HepG2 (cell line): ENCODE data around the gene NPEPL1. TPM values are rescaled to one million over a fixed set of nuclear protein-coding genes. Genes with fewer than 3 reads are reported as not detected.

Source experiments
- ATAC-seq: fragments of 200-7000 bp; cut with Tn5 transposase; 3 replicates; pipeline ENCODE4 v1.9.1; 2020; ENCODE audit warnings: mild to moderate bottlenecking, moderate library complexity
- BruUV-seq: library from RNA; stranded (reverse); fragments of 400-500 nt; replicated peaks from 2 replicates; lab custom pipeline; 2021; lab: Mats Ljungman, UMichigan
- CTCF ChIA-PET: fragments of 300-600 bp; formaldehyde crosslinking; extraction: SDS; loops from one replicate; lab custom pipeline; 2021; ENCODE audit warnings: low total read pairs, inconsistent platforms, low intra/inter-chr PET ratio; lab: Yijun Ruan, JAX
- POLR2A ChIA-PET: fragments of 350-600 bp; sonication (Branson Sonifier 250); formaldehyde crosslinking; loops from one replicate; lab custom pipeline; 2020; ENCODE audit warnings: antibody characterized with exemption, inconsistent platforms; lab: Yijun Ruan, JAX
- DNase-seq: peaks from one replicate; pipeline ENCODE4 v3.0.0-alpha.2; 2015; ENCODE audit warnings: low spot score
- FAIRE-seq: peaks from 3 replicates; lab custom pipeline; 2011; peaks lifted over from hg19 to GRCh38; lab: Jason Lieb, UNC
- H2AFZ ChIP-seq: one replicate; pipeline ENCODE4 v1.6.1; 2011; ENCODE audit warnings: low read length, inconsistent platforms
- H3K27ac ChIP-seq: fragments of 300-600 bp; 3 replicates; pipeline ENCODE4 v1.8.0; 2011; ENCODE audit warnings: mixed run types, mild to moderate bottlenecking, mixed read lengths, low read length, inconsistent platforms; ENCODE audit not compliant: insufficient read depth; ENCODE audit errors: extremely low read length
- H3K27me3 ChIP-seq, 2 experiments: fragments of 200-600 bp in 1 of 2; 2 replicates in 1 of 2; 3 replicates in 1 of 2; pipeline versions ENCODE4 v1.6.0 to v1.8.0; 2011; ENCODE audit warnings: low read length in 2 of 2, mild to moderate bottlenecking in 2 of 2, moderate library complexity in 2 of 2, inconsistent platforms in 1 of 2; ENCODE audit not compliant: insufficient read depth in 2 of 2, control insufficient read depth in 1 of 2
- H3K36me3 ChIP-seq, 2 experiments: fragments of 200-600 bp in 1 of 2; replicated peaks in 1 of 2; 2 replicates in 1 of 2; 3 replicates in 1 of 2; pipeline versions ENCODE4 v1.5.1 to v1.8.0; 2011; ENCODE audit warnings: low read length in 2 of 2, inconsistent platforms in 1 of 2; ENCODE audit not compliant: insufficient read depth in 2 of 2, control insufficient read depth in 1 of 2
- H3K4me1 ChIP-seq: 2 replicates; pipeline ENCODE4 v1.5.1; 2012; ENCODE audit warnings: low read length, inconsistent platforms; ENCODE audit not compliant: insufficient read depth
- H3K4me2 ChIP-seq: 2 replicates; pipeline ENCODE4 v1.6.0; 2011; ENCODE audit warnings: low read depth, low read length, inconsistent platforms
- H3K4me3 ChIP-seq, 3 experiments: fragments of 200-600 bp in 1 of 3; sonication (generic), shearing (Covaris generic) in 1 of 3; replicated peaks in 1 of 3; 2 replicates each; pipeline ENCODE4 v1.5.1; 2011 to 2016; ENCODE audit warnings: low read length in 3 of 3, inconsistent platforms in 2 of 3, low read depth in 2 of 3, mild to moderate bottlenecking in 2 of 3, control low read depth in 1 of 3, mixed read lengths in 1 of 3; ENCODE audit not compliant: insufficient read depth in 1 of 3
- H3K79me2 ChIP-seq: one replicate; pipeline ENCODE4 v1.6.1; 2011; ENCODE audit warnings: low read length, inconsistent platforms; ENCODE audit not compliant: insufficient read depth
- H3K9ac ChIP-seq: 2 replicates; pipeline ENCODE4 v1.6.0; 2011; ENCODE audit warnings: mild to moderate bottlenecking, low read depth, low read length, inconsistent platforms; ENCODE audit not compliant: insufficient read depth
- H3K9me3 ChIP-seq: 2 replicates; pipeline ENCODE4 v1.5.1; 2012; ENCODE audit warnings: mild to moderate bottlenecking, low read length
- H4K20me1 ChIP-seq: 2 replicates; pipeline ENCODE4 v1.6.0; 2011; ENCODE audit warnings: inconsistent platforms, mild to moderate bottlenecking, low read length, moderate library complexity; ENCODE audit not compliant: insufficient read depth
- GTF3A ChIP-seq: sonication (generic); formaldehyde crosslinking; conservative IDR thresholded peaks from 2 replicates; pipeline ENCODE4 v1.4.0; 2020; ENCODE audit warnings: mild to moderate bottlenecking, missing genetic modification reagents
- HDAC1 ChIP-seq: sonication (generic); formaldehyde crosslinking; IDR thresholded peaks from 2 replicates; pipeline ENCODE4 v1.5.1; 2020; ENCODE audit warnings: mild to moderate bottlenecking, missing genetic modification reagents
- JARID2 ChIP-seq: sonication (generic); formaldehyde crosslinking; IDR thresholded peaks from 2 replicates; pipeline ENCODE4 v1.8.1; 2023; ENCODE audit warnings: missing genetic modification reagents, inconsistent platforms; ENCODE audit not compliant: insufficient replicate concordance
- MIER3 ChIP-seq: IDR thresholded peaks from 2 replicates; pipeline ENCODE4 v1.6.1; 2016; ENCODE audit warnings: missing compliant biosample characterization, borderline replicate concordance
- RBFOX2 ChIP-seq: fragments of 200-400 bp; formaldehyde crosslinking; IDR thresholded peaks from 2 replicates; pipeline ENCODE4 v1.6.1; 2017; ENCODE audit warnings: low read depth, mild to moderate bottlenecking, low read length
- RBM22 ChIP-seq: fragments of 200-400 bp; formaldehyde crosslinking; optimal IDR thresholded peaks from 2 replicates; pipeline ENCODE3; 2017; ENCODE audit warnings: mild to moderate bottlenecking, low read length, moderate library complexity
- ZBTB1 ChIP-seq: sonication (generic); formaldehyde crosslinking; IDR thresholded peaks from 2 replicates; pipeline ENCODE4 v1.4.0; 2020; ENCODE audit warnings: missing genetic modification reagents, borderline replicate concordance
- ZNF343 ChIP-seq: sonication (generic); formaldehyde crosslinking; IDR thresholded peaks from 2 replicates; pipeline ENCODE4 v1.4.0; 2020; ENCODE audit warnings: mild to moderate bottlenecking, missing genetic modification reagents
- ZNF431 ChIP-seq: sonication (generic); formaldehyde crosslinking; IDR thresholded peaks from 2 replicates; pipeline ENCODE4 v1.9.0; 2022; ENCODE audit warnings: missing genetic modification reagents, low read depth, mild to moderate bottlenecking, borderline replicate concordance
- ZNF75D ChIP-seq: sonication (generic); formaldehyde crosslinking; IDR thresholded peaks from 2 replicates; pipeline ENCODE4 v1.8.1; 2023; ENCODE audit warnings: missing genetic modification reagents, mild to moderate bottlenecking, borderline replicate concordance
- ZNF775 ChIP-seq: sonication (generic); formaldehyde crosslinking; IDR thresholded peaks from 2 replicates; pipeline ENCODE4 v1.4.0; 2020; ENCODE audit warnings: missing genetic modification reagents, mild to moderate bottlenecking, moderate library complexity, borderline replicate concordance
- ZNF83 ChIP-seq: sonication (generic); formaldehyde crosslinking; IDR thresholded peaks from 2 replicates; pipeline ENCODE4 v1.4.0; 2020; ENCODE audit warnings: missing genetic modification reagents, mild to moderate bottlenecking, borderline replicate concordance
- WGBS: methylation state at CpG from one replicate; pipeline ENCODE4 v1.1.6; 2017; ENCODE audit warnings: low lambda C conversion rate; 5-methylcytosine and 5-hydroxymethylcytosine counted together
- in situ Hi-C: cut with HindIII; loops from 2 replicates; pipeline ENCODE4 v1.10.0; 2017; ENCODE audit warnings: low pct_unique_long_range_greater_than_20kb; ENCODE audit not compliant: extremely low pct_ligation_motif_present
- intact Hi-C: fragments of 100-400 bp; cut with micrococcal nuclease; formaldehyde crosslinking; loops from one replicate; pipeline ENCODE4 v1.10.0; 2022; ENCODE audit not compliant: unreplicated experiment
- polyA plus RNA-seq, 8 experiments: library from polyadenylated mRNA; depleted of rRNA in 3 of 8; stranded (reverse) in 7 of 8; unstranded in 1 of 8; fragments of >200 nt; fragmentation: Illumina TruSeq in 4 of 8; extraction: Trizol in 4 of 8; gene quantifications; 2 replicates each; pipeline versions ENCODE4 v1.2.1 to v1.2.3, GENCODE V29; 2011 to 2016; ENCODE audit warnings: low read depth in 4 of 8, missing spikeins in 1 of 8, mixed read lengths in 1 of 8; ENCODE audit not compliant: insufficient read depth in 1 of 8
- total RNA-seq, 5 experiments: library from RNA; depleted of rRNA; stranded (reverse); fragments of >200 nt; fragmentation: Illumina TruSeq; extraction: Trizol; gene quantifications; 2 replicates each; pipeline ENCODE4 v1.2.3, GENCODE V29; 2016; ENCODE audit warnings: low read depth in 1 of 5
- TF ChIP-seq, protein P1 (sequence below): sonication (generic); formaldehyde crosslinking; IDR thresholded peaks from 2 replicates; pipeline ENCODE4 v1.5.0; 2020; ENCODE audit warnings: missing genetic modification reagents
- TF ChIP-seq, protein P2 (sequence below): IDR thresholded peaks from 2 replicates; pipeline ENCODE4 v1.6.1; 2016; ENCODE audit warnings: mild to moderate bottlenecking, missing biosample characterization, missing genetic modification reagents

The NPEPL1 gene
- total and polyA plus RNA-seq, 2 of the 13 experiments (the other 11 are each of a cell fraction or from before 2014, with no cell fraction given), result 4.1 to 7.5 TPM

DNA sequence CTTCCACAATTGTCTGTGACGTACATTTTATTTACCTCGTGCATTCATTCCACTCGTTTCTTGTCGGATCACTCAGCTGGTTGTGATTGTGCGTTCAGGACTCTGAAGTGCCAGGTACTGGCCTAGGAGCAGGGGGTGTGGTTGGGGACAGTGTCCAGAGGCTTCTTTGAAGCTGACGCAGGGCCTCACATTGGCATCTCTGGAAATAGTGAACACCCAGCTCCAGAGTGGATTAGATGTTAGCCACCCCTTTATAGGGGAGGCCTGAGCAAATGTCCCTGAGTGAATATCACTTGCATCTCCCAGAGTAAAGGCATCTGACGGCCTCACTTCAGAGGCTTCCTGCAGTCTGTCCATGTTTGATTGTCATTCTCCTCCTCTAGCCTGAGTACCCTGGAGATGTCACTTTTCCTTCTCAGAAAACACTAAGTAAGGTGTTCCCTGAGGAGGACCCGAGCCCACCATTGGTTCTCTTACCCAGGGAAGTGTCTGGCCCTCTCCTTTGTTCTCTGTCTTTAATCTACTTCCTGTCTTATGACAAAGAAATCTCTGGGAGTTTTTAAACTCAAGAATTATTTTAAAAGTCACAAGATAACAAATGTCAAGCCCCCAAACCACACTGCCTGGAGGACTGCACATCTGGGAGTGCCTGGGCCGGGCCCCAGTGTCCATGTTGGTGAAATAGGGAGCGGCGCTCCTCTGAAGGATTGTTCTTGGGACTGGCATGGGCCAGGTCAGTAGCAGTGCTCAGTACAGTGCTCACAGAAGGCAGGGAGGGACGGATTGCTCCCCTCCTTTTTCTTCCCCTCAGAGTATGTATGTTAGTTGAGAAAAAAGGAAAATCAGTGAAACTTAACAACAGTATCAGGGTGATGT lies 30.8 kb upstream of the NPEPL1 start:
- Histone ChIP-seq H3K79me2 (peaks cover 82% of the 10 kb centered on the region), H2AFZ (no peak overlapping the region), H3K4me3 (no peak overlapping the region), H4K20me1 (peaks cover 45% of the 10 kb centered on the region), H3K9me3 (no peaks in the 10 kb centered on the region), H3K36me3 (peaks cover 20 to 57% of the 10 kb centered on the region in 2 experiments), H3K4me1 (peaks cover 17% of the 10 kb centered on the region), H3K4me2 (no peak overlapping the region), H3K27ac (no peak overlapping the region), H3K9ac (no peak overlapping the region), H3K27me3 (no peaks in the 10 kb centered on the region)
- FAIRE-seq (no peak), DNase-seq (no peak), ATAC-seq (peak; percentile 38; the same call in 2 of the 3 replicates)
- intact Hi-C loops (no loop called here), in situ Hi-C loops (no loop called here)
- ChIA-PET CTCF (no interaction called here), POLR2A (interaction anchor here (0.6 kb wide), 1 partner anchor 11 kb away, joined by 3 read pairs; the partner anchor contains the start of gene STX16)
- TF ChIP-seq JARID2 (CRISPR knock-in tag), result no peak
- TF ChIP-seq RBM22, result peak; percentile 85
- TF ChIP-seq RBFOX2, result peak; percentile 25; the same call in 1 of the 2 replicates
- TF ChIP-seq GTF3A (CRISPR knock-in tag), result no peak
- 98% methylated on average over 12 of the region's 12 CpGs for WGBS
- BruUV-seq, result no TSS peak

DNA sequence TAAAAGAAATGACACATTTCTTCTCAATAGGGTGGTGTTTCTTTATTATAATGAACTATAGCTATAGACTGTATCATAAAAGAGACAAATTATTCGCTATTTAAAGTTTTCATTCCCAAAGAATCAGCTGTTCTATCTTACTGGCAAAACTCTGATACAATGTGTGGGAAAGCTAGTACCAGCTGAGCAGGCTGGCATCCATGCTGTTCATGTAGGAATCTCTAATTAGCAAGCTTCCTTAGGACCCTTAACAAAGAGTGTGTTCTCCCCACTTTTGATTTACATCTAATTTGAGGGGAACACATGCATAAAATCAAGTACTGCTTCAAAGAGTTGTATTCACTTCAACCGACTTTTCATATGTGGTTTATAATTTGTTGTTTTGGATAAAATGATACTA lies 28.3 kb upstream of the NPEPL1 start:
- H3K36me3 ChIP-seq, result peaks cover 29 to 74% of the 10 kb centered on the region in 2 experiments
- 100% methylated on average over 2 of the region's 2 CpGs for WGBS
- TF ChIP-seq ZNF343 (no peak), MIER3 (no peak), ZNF775 (CRISPR knock-in tag) (no peak), ZBTB1 (CRISPR knock-in tag) (no peak), ZNF83 (CRISPR knock-in tag) (no peak), ZNF431 (CRISPR knock-in tag) (no peak), HDAC1 (CRISPR knock-in tag) (no peak), ZNF75D (CRISPR knock-in tag) (no peak)
- TF ChIP-seq, protein P1, sequence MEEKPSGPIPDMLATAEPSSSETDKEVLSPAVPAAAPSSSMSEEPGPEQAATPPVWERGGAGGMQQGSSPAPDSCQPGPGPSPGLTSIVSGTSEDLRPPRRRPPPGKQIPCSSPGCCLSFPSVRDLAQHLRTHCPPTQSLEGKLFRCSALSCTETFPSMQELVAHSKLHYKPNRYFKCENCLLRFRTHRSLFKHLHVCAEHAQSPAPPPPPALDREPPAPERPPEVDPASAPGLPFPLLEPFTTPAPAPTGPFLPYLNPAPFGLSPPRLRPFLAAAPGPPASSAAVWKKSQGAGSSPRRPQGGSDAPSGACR, result no peak
- TF ChIP-seq, protein P2, sequence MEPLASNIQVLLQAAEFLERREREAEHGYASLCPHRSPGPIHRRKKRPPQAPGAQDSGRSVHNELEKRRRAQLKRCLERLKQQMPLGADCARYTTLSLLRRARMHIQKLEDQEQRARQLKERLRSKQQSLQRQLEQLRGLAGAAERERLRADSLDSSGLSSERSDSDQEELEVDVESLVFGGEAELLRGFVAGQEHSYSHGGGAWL (CRISPR knock-in tag), result no peak

More for the DNA sequence above, 28.3 kb upstream of the NPEPL1 start:
- peaks cover 30% of the 10 kb centered on the region for H4K20me1 ChIP-seq
- no peaks in the 10 kb centered on the region for H3K27me3 ChIP-seq
- no peak overlapping the region for H3K4me3 ChIP-seq
- no peak for DNase-seq
- no peaks in the 10 kb centered on the region for H3K9me3 ChIP-seq
- peaks cover 66% of the 10 kb centered on the region for H3K79me2 ChIP-seq
- BruUV-seq, result no TSS peak
- in situ Hi-C loops (no loop called here), intact Hi-C loops (no loop called here)
- FAIRE-seq, result no peak
- H2AFZ ChIP-seq, result no peak overlapping the region
- H3K27ac ChIP-seq, result no peak overlapping the region
- H3K4me1 ChIP-seq, result no peaks in the 10 kb centered on the region
- ATAC-seq, result no peak
- ChIA-PET CTCF (no interaction called here), POLR2A (interaction anchor here (2.0 kb wide), 1 partner anchor 13 kb away, joined by 7 read pairs; the partner anchor contains the start of gene STX16)
- H3K4me2 ChIP-seq, result no peak overlapping the region
- H3K9ac ChIP-seq, result no peak overlapping the region
